Measurements from ENCODE around the gene MINDY1. TPM values are rescaled to one million over a fixed set of nuclear protein-coding genes. Genes with fewer than 3 reads are reported as not detected.

Gene MINDY1, protein sequence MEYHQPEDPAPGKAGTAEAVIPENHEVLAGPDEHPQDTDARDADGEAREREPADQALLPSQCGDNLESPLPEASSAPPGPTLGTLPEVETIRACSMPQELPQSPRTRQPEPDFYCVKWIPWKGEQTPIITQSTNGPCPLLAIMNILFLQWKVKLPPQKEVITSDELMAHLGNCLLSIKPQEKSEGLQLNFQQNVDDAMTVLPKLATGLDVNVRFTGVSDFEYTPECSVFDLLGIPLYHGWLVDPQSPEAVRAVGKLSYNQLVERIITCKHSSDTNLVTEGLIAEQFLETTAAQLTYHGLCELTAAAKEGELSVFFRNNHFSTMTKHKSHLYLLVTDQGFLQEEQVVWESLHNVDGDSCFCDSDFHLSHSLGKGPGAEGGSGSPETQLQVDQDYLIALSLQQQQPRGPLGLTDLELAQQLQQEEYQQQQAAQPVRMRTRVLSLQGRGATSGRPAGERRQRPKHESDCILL
- 12.0 and 13.4 TPM in 2 replicates for total RNA-seq

DNA sequence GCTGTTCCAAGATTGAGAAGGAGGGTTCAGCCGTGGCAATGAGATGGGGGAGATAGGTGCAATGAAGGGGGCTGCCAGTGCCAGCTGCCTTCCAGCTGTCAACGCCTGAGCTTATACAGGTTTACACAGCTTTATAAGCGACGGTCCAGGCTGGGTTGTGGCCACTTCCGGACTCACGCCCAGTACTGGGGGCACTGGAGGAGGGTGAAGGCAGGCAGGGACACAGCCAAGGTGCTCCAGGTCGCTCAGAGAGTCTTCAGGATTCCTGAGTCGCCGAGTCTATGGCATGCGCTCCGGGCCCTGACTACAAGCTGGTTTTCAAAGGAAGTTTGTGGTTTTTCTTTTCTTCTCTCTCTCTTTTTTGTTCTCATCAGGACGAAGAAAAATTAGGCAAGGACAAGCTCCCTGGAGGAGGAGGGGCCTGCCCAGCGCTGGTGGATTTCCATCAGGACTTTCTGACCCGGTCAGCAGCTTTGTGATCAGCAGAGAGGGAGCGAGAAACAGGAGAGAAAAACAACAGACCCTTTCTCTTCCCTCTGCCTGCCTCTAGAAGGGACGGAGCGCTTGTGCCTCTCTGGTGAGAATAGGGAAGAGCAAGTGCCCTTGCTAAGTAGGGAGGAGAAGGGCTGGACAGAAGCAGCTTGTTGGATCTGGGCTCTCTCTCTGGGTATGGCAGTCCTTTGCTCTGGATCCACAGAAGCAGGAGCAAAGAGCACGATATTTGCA lies at the start of gene MINDY1:
MINDY1 (minus strand) TSS at position 576 of the 726 bp plus-strand sequence. CDS start 4,285 bp downstream, outside the sequence.
- peak; percentile 24 for DNase-seq (ENCODE audit: low spot score)
- intact Hi-C loops (cut with micrococcal nuclease), result loop anchor here (1.0 to 10.0 kb wide), 4 partner anchors 27 to 519 kb away; partner anchors contain the start of genes ARNT and TARS2

DNA sequence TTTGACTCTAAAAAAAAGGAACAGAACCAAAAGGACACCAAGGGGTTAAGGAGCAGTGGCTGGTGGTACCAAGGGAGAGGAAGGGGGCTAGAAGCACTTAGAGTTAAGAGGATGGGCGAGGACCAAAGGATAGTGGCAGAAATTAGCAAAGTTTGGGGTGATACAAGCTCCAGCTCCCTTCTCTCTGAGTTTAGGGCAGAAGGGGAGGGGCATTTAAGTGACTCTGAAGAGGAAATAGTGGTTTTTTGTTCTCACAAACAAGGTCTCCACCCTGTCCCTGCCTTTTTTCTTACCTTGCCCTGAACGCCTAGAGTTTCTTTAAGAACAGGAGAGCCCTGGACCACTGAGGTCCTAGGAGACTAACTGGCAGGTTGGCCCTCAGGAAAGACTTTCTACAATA lies 49.4 kb upstream of the MINDY1 start:
- Mint-ChIP-seq H3K36me3 (ENCODE audit: low read depth) (peaks cover 56% of the 10 kb centered on the region), H3K27me3 (ENCODE audit: insufficient read depth) (no peaks in the 10 kb centered on the region), H3K4me1 (ENCODE audit: low read depth) (peaks cover 63% of the 10 kb centered on the region), H3K27ac (peak overlapping the region; percentile 97), H3K9me3 (no peaks in the 10 kb centered on the region), H3K4me3 (peak overlapping the region; percentile 95)
- DNase-seq (ENCODE audit: low spot score), result peak; percentile 36
- intact Hi-C loops (cut with micrococcal nuclease), result loop anchor here (2.0 to 5.0 kb wide), 7 partner anchors 129 to 494 kb away; partner anchors contain the start of genes ENSA, PI4KB, PSMD4 and RFX5

More for the DNA sequence above, at the start of gene MINDY1:
- H3K27ac Mint-ChIP-seq, result peak within 1 kb of the TSS; percentile 96
- peaks cover 93% of the 10 kb centered on the region for H3K4me1 Mint-ChIP-seq (ENCODE audit: low read depth)
- H3K4me3 Mint-ChIP-seq, result peak within 1 kb of the TSS; percentile 100
- H3K36me3 Mint-ChIP-seq (ENCODE audit: low read depth), result peaks cover 15% of the 10 kb centered on the region
- H3K27me3 Mint-ChIP-seq (ENCODE audit: insufficient read depth), result no peaks in the 10 kb centered on the region
- no peaks in the 10 kb centered on the region for H3K9me3 Mint-ChIP-seq

DNA sequence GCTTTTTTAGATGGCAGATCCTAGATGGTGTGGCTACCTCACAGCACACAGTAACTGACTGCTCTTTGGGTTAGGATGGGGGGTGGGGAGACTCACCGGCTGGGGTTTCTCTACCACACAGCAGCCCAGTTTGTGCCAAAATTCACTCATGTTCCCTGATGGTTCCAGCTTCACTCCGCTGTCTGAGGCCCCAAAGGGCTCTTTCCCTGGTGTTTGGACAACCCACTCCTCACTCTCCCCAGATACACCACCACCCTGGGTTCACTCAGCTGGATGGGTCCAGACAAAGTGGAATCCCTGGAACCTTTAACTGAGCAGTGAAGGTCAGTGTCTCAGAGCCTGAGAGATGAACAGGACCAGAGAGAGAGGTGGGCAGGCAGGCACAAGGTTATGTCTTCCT lies 48.9 kb upstream of the MINDY1 start:
- intact Hi-C loops (cut with micrococcal nuclease), result loop anchor here (5.0 kb wide), 6 partner anchors 128 to 493 kb away; partner anchors contain the start of genes ENSA, PI4KB, RFX5 and SETDB1
- no peak for DNase-seq (ENCODE audit: low spot score)
- H3K27ac Mint-ChIP-seq, result peak overlapping the region; percentile 97
- no peaks in the 10 kb centered on the region for H3K9me3 Mint-ChIP-seq
- H3K27me3 Mint-ChIP-seq (ENCODE audit: insufficient read depth), result no peaks in the 10 kb centered on the region
- peaks cover 61% of the 10 kb centered on the region for H3K36me3 Mint-ChIP-seq (ENCODE audit: low read depth)
- peak overlapping the region; percentile 95 for H3K4me3 Mint-ChIP-seq
- peaks cover 59% of the 10 kb centered on the region for H3K4me1 Mint-ChIP-seq (ENCODE audit: low read depth)

DNA sequence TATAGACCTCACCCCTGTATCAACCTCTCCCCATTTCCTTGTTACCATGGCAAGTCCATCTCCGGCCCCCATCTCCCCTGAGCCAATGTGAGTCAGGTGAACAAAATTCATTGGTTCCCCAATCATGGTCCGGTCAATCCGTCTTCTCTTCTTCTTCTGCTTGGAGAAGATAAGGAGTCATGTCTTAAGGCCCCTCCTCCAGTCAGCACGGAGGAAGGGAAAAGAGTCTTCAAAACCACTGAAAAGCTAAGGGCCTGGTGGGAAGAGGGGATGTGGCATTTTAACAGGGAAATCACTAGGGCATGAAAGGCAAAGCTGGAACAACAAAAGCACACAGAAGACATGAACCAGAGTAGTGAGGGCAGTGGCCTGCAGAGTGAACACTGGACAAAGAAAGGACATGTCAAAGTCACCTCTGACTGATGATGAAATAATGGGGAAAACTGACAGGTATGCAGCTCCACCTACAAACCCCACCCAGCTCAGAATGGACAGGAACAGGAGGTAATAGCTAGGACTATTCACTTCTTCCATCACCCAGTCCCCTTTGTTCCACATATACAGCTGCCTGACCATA lies 48.4 kb upstream of the MINDY1 start:
- Mint-ChIP-seq H3K9me3 (no peaks in the 10 kb centered on the region), H3K4me3 (peak overlapping the region; percentile 95), H3K36me3 (ENCODE audit: low read depth) (peaks cover 62% of the 10 kb centered on the region), H3K27me3 (ENCODE audit: insufficient read depth) (no peaks in the 10 kb centered on the region), H3K4me1 (ENCODE audit: low read depth) (peaks cover 59% of the 10 kb centered on the region), H3K27ac (peak overlapping the region; percentile 97)
- DNase-seq (ENCODE audit: low spot score), result no peak
- intact Hi-C loops (cut with micrococcal nuclease), result loop anchor here (5.0 kb wide), 6 partner anchors 128 to 493 kb away; partner anchors contain the start of genes ENSA, PI4KB, RFX5 and SETDB1

DNA sequence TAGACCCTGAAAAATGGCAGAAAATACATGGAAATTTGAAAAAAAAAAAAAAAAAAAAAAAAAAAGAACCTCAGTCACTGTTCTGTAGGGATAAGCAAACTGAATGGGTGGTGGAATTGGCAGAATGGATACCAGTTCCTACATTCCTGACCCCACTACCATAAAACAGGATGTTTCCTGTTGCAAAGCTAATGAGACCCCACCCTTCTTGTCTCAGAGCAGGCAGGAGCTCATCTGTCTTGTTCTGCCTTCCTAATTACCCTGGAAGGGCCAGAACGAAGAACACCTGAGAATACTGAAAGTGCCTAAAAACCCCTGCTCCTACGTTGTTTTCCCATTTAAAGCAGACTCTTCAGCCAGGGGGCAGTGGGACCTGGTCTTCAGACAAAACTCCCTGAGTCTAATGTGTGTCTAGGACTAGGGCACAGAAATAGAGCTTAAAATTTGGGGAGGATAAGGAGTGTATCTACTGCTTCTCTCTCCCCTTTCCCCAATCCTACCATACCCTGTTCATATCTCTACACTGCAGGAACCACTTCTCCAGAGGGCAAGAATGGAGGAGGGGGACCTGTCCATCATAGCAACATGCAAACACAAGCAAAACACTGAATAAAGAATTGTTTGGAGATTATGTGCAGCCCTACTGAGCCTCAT lies 44.8 kb upstream of the MINDY1 start:
- peak overlapping the region; percentile 40 for H3K27ac Mint-ChIP-seq
- H3K4me3 Mint-ChIP-seq, result no peak overlapping the region
- peaks cover 66% of the 10 kb centered on the region for H3K4me1 Mint-ChIP-seq (ENCODE audit: low read depth)
- peaks cover 40% of the 10 kb centered on the region for H3K36me3 Mint-ChIP-seq (ENCODE audit: low read depth)
- no peaks in the 10 kb centered on the region for H3K27me3 Mint-ChIP-seq (ENCODE audit: insufficient read depth)
- intact Hi-C loops (cut with micrococcal nuclease), result no loop called here
- no peaks in the 10 kb centered on the region for H3K9me3 Mint-ChIP-seq
- DNase-seq (ENCODE audit: low spot score), result no peak

DNA sequence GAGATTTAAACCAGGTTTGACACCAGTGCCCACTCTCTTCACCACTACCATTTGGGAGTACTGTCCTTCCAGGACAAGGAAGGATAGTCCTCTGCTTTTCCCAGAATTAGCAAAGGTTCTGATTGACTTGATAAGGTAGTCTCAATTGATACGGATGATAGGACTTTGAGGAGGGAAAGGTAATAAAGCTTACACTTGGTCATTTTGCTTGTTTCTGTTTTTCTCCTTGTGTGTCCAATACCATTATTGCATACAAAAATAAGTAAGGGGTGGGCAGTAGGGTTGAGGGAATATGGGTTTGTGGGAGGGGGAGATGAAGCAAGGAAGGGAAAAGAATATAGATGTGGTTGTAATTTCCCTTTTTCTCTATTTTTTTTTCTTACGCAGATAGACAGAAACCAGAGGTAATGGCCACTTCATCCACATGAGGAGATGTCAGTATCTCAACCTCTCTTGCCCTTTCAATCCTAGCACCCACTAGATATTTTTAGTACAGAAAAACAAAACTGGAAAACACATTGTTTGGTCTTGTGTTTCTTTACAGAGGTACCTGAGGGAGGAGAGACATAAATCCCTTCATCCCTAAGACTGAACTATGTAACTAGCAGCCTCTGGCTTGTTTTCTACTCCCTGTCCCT lies 43.5 kb upstream of the MINDY1 start:
- Mint-ChIP-seq H3K36me3 (ENCODE audit: low read depth) (peaks cover 30% of the 10 kb centered on the region), H3K4me1 (ENCODE audit: low read depth) (peaks cover 62% of the 10 kb centered on the region), H3K27me3 (ENCODE audit: insufficient read depth) (no peaks in the 10 kb centered on the region), H3K9me3 (no peaks in the 10 kb centered on the region), H3K4me3 (peak overlapping the region; percentile 15), H3K27ac (no peak overlapping the region)
- DNase-seq (ENCODE audit: low spot score), result no peak
- intact Hi-C loops (cut with micrococcal nuclease), result no loop called here

DNA sequence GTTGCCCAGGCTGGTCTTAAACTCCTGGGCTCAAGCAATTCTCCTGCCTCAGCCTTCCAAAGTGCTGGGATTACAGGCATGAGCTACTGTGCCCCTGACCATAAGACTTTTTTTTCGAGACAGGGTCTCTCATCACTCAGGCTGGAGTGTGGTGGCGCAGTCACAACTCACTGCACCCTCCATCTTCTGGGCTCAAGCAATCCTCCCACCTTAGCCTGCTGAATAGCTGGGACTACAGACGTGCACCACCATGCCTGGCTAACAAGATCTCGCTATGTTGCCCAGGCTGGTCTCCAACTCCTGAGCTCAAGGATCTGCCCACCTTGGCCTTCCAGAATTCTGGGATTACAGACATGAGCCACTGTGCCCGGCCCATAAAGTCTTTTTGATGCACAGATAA lies 42.8 kb upstream of the MINDY1 start:
- intact Hi-C loops (cut with micrococcal nuclease), result no loop called here
- DNase-seq (ENCODE audit: low spot score), result no peak
- Mint-ChIP-seq H3K27ac (peak overlapping the region; percentile 20), H3K27me3 (ENCODE audit: insufficient read depth) (no peaks in the 10 kb centered on the region), H3K9me3 (no peaks in the 10 kb centered on the region), H3K4me3 (no peak overlapping the region), H3K36me3 (ENCODE audit: low read depth) (peaks cover 24% of the 10 kb centered on the region), H3K4me1 (ENCODE audit: low read depth) (peaks cover 54% of the 10 kb centered on the region)

DNA sequence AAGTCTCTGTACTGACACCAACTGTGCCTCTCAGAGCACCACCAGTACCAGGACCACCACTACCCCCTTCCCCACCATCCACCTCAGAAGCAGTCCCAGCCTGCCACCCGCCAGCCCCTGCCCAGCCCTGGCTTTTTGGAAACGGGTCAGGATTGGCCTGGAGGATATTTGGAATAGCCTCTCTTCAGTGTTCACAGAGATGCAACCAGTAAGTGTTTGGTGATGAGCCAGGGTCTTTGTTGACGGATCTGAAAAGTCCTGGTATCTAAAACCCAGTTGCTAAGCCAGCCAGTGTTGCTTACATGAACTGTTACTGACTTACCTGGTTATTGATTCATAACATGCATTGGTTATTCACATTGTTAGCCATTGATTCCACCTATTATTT lies 41.9 kb upstream of the MINDY1 start:
- H3K27me3 Mint-ChIP-seq (ENCODE audit: insufficient read depth), result no peaks in the 10 kb centered on the region
- DNase-seq (ENCODE audit: low spot score), result no peak
- peaks cover 53% of the 10 kb centered on the region for H3K4me1 Mint-ChIP-seq (ENCODE audit: low read depth)
- intact Hi-C loops (cut with micrococcal nuclease), result loop anchor here (1.0 kb wide), 2 partner anchors 9 to 40 kb away; partner anchors contain the start of gene PRUNE1
- peak overlapping the region; percentile 86 for H3K4me3 Mint-ChIP-seq
- no peaks in the 10 kb centered on the region for H3K9me3 Mint-ChIP-seq
- H3K27ac Mint-ChIP-seq, result peak overlapping the region; percentile 79
- peaks cover 20% of the 10 kb centered on the region for H3K36me3 Mint-ChIP-seq (ENCODE audit: low read depth)

DNA sequence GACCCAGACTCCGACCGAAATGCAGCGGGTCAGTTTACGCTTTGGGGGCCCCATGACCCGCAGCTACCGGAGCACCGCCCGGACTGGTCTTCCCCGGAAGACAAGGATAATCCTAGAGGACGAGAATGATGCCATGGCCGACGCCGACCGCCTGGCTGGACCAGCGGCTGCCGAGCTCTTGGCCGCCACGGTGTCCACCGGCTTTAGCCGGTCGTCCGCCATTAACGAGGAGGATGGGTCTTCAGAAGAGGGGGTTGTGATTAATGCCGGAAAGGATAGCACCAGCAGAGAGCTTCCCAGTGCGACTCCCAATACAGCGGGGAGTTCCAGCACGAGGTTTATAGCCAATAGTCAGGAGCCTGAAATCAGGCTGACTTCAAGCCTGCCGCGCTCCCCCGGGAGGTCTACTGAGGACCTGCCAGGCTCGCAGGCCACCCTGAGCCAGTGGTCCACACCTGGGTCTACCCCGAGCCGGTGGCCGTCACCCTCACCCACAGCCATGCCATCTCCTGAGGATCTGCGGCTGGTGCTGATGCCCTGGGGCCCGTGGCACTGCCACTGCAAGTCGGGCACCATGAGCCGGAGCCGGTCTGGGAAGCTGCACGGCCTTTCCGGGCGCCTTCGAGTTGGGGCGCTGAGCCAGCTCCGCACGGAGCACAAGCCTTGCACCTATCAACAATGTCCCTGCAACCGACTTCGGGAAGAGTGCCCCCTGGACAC lies 41.4 kb upstream of the MINDY1 start:
- intact Hi-C loops (cut with micrococcal nuclease), result loop anchor here (1.0 kb wide), 3 partner anchors 9 to 40 kb away; partner anchors contain the start of gene PRUNE1

DNA sequence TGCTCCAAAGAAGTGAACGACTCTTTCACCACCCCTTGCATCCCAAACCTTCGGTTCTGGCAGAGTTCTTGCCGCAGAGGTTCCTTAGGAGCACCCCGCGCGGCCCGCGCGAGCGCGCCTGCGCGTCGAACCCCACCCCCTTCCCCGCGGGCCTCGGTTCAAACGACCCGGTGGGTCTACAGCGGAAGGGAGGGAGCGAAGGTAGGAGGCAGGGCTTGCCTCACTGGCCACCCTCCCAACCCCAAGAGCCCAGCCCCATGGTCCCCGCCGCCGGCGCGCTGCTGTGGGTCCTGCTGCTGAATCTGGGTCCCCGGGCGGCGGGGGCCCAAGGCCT lies 40.9 kb upstream of the MINDY1 start, which contains the start of gene C1orf56:
C1orf56 (plus strand) TSS at position 161 of the 334 bp plus-strand sequence; CDS start at position 258, 97 bp downstream.
- Mint-ChIP-seq H3K27ac (peak within 1 kb of the TSS; percentile 79), H3K27me3 (ENCODE audit: insufficient read depth) (no peaks in the 10 kb centered on the region), H3K36me3 (ENCODE audit: low read depth) (peaks cover 20% of the 10 kb centered on the region), H3K4me1 (ENCODE audit: low read depth) (peaks cover 64% of the 10 kb centered on the region), H3K4me3 (peak within 1 kb of the TSS; percentile 86), H3K9me3 (no peaks in the 10 kb centered on the region)
- intact Hi-C loops (cut with micrococcal nuclease), result loop anchor here (1.0 kb wide), 1 partner anchor 23 kb away; no protein-coding TSS in a partner anchor
- peak; percentile 43 for DNase-seq (ENCODE audit: low spot score)

More for the DNA sequence above, 41.4 kb upstream of the MINDY1 start:
- H3K4me1 Mint-ChIP-seq (ENCODE audit: low read depth), result peaks cover 59% of the 10 kb centered on the region
- H3K9me3 Mint-ChIP-seq, result no peaks in the 10 kb centered on the region
- peaks cover 20% of the 10 kb centered on the region for H3K36me3 Mint-ChIP-seq (ENCODE audit: low read depth)
- DNase-seq (ENCODE audit: low spot score), result peak; percentile 42
- peak overlapping the region; percentile 79 for H3K27ac Mint-ChIP-seq
- no peaks in the 10 kb centered on the region for H3K27me3 Mint-ChIP-seq (ENCODE audit: insufficient read depth)
- H3K4me3 Mint-ChIP-seq, result peak overlapping the region; percentile 86

DNA sequence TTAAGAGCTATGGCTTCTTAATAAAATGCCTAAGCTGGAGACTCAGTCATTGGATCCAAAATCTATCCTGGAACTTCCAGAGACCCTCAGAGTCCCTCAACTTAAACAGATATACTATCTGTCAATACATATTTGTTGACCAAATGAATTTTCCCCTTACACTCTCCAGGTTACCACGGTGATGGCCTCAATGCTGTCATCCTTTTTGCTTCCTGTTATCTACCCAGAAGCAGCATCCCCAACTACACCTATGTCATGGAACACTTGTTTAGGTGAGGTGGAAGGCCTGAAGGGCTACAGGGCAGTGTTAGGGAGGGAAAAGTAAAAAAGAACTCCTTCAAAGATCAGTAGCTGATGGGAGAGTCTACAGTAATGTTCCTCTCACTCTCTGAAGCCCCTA lies 36.5 kb upstream of the MINDY1 start:
- Mint-ChIP-seq H3K27me3 (ENCODE audit: insufficient read depth) (no peaks in the 10 kb centered on the region), H3K4me1 (ENCODE audit: low read depth) (peaks cover 37% of the 10 kb centered on the region)
- no peak for DNase-seq (ENCODE audit: low spot score)

More for the DNA sequence above, 36.5 kb upstream of the MINDY1 start:
- Mint-ChIP-seq H3K36me3 (ENCODE audit: low read depth) (peaks cover 5% of the 10 kb centered on the region), H3K4me3 (no peak overlapping the region), H3K27ac (peak overlapping the region; percentile 25), H3K9me3 (no peaks in the 10 kb centered on the region)
- intact Hi-C loops (cut with micrococcal nuclease), result no loop called here

All from activated T-helper 1 cell treated with anti-CD3 and anti-CD28 coated beads, Interleukin-12 subunit alpha, Interleukin-12 subunit beta, Interleukin-2, Interleukin-4 antibody, amounts not matched to agents 30 ng/mL and 10 ng/mL and 1 ng/mL, durations not matched to agents 14 hours and 24 hours and 36 hours (primary cell).